Measurements from ENCODE around the gene DZIP1L.
"Not testable (repeated sequence)": the region's sequence is repeated elsewhere in the genome, so short reads cannot be mapped to it uniquely, and the experiment has no call there.

Gene DZIP1L, protein sequence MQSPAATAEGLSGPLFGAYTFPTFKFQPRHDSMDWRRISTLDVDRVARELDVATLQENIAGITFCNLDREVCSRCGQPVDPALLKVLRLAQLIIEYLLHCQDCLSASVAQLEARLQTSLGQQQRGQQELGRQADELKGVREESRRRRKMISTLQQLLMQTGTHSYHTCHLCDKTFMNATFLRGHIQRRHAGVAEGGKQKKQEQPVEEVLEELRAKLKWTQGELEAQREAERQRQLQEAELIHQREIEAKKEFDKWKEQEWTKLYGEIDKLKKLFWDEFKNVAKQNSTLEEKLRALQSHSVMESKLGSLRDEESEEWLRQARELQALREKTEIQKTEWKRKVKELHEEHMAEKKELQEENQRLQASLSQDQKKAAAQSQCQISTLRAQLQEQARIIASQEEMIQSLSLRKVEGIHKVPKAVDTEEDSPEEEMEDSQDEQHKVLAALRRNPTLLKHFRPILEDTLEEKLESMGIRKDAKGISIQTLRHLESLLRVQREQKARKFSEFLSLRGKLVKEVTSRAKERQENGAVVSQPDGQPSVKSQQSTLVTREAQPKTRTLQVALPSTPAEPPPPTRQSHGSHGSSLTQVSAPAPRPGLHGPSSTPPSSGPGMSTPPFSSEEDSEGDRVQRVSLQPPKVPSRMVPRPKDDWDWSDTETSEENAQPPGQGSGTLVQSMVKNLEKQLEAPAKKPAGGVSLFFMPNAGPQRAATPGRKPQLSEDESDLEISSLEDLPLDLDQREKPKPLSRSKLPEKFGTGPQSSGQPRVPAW

DNA sequence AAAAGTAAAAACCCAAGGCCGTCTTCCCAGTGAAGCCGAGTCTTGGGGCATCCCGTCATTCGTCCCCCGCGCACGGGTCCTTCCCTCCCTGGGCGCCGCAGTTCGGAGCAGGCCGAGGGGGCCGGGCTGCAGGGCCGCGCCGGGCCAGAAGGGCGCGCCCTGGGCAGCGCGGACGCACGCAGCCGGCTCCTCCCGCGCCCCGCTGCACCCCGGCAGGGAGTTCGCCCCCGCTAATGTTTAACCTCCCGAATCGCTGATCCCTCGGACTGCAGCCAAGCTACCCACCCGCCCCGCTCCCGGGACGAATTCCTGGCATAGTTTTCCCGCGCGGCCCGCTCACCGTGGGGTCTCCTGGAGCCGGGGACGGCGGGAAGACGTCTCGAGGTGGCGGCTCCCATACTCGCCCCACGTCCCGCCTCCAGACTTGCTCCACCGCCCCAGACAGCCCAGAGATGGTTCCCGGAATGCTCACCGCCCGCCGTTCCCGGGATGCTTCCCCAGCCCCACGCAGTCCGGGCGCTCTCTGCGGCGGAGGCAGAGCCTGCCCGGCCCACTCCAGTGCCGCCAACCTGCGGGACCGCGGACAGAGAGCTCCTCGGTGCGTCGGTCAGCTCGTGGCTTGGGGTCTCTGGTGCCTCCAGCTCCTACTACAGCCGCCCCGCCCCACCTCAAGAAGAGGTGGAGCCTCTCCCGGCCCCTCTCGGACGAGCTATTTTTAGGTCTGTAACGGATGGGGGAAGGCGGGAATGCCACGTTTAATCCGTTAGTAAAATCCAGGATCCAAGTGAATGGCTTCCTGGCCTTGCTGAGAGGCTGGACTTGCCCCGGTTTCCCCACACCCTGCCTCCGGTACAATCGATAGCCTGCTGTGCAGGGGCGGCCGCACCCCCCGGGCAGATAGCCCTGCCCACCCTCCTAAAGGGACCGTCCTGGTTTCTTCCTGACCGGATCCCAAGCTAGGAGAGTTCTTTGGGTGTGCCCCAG, at the start of gene DZIP1L:
Gene DZIP1L (minus strand): TSS at position 621 of the 984 bp plus-strand sequence. CDS start 11,637 bp downstream, outside the sequence.
- DNase-seq, result peak; percentile 23 to 57

DNA sequence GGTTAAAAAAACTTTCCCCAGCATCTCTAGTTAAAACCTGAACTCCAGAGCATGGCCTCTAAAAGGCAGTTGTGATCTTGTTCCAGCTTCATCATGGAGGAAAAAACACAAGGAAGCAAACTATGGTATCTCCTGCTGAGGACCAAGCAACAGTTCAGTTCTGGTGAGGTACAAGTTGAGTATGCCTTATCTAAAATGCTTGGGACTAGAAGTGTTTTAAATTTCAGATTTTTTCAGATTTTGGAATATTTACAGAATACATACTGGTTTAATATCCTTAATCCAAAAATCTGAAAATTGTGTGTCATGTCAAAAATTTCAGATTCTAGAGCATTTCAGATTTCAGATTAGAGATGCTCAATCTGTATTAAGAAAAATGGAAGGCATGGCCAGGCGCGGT, 49.7 kb upstream of the DZIP1L start:
- no peak for DNase-seq

DNA sequence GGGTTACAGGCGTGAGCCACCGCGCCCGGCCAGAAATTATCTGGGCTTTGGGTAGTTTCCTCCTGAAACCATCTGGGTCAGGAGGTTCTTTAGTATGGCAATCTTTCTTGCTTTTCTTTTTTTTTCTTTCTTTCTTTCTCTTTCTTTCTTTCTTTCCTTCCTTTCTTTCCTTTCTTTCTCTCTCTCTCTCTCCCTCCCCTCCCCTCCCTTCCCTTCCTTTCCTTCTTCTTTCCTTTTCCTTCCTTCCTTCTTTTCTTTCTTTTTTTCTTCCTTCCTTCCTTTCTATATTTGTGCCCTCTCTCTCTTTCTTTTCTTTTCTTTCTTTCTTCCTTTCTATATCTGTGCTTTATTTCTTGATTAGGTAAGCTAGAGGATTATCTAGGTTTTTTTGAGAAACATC, 42.3 kb upstream of the DZIP1L start:
- DNase-seq, result no peak

- DNase-seq, result no peak
Measured at GRCh38 chr3:138154534-138154933, 39.1 kb upstream of the DZIP1L start.

GRCh38 chr3:138148503-138148902, 33.1 kb upstream of the DZIP1L start:
- DNase-seq, result no peak

GRCh38 chr3:138142181-138142580, 26.8 kb upstream of the DZIP1L start:
- not testable (repeated sequence) for DNase-seq

- DNase-seq, result no peak
Measured at GRCh38 chr3:138140940-138141339, 25.5 kb upstream of the DZIP1L start.

- DNase-seq, result no peak
Measured at GRCh38 chr3:138139691-138140090, 24.3 kb upstream of the DZIP1L start.

DNA sequence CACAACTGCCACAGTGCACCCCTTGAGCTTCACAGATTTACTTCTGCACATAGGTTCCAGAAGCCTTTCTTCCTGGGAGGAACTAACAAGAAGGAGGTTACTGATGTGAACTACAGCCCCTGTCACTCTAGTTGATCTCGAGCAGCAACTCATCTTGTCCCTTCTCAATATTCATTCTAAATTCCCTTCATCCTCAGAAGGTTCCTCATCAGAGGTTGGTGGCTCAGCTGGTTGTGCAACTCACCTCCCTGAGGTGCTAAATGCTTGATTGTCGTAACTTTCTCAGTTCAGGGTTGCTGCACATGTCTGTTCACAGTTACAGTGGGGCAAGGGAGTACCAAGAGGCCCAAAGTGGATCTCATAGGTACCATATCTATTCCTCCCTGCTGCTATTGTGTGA, 22.5 kb upstream of the DZIP1L start:
- no peak for DNase-seq

- no peak for DNase-seq
Measured at GRCh38 chr3:138136201-138136600, 20.8 kb upstream of the DZIP1L start.

GRCh38 chr3:138135833-138136194, 20.4 kb upstream of the DZIP1L start:
- no peak for DNase-seq

GRCh38 chr3:138135146-138135832, 19.9 kb upstream of the DZIP1L start:
- no peak for DNase-seq

DNA sequence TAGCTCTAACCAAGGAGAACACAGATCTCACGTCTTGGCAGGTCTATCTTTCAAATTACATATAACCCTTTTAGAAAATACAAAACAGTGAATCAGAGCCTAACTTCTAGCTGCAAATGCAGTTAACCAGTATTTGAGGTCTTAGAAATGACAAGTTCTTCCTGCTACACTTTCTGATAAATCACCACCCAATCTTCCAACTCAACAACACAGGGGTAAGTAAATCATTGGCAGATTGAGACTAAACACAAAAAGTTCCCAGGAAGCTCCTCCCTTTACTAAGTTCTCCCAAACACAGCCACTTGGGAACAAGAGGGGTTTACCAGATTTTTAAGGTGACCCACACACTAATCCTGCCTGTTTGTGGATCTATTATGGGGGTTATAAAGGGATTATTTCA, 16.8 kb upstream of the DZIP1L start, which contains the start of gene A4GNT:
Gene A4GNT (minus strand): TSS at position 152 of the 400 bp plus-strand sequence. CDS start 1,134 bp downstream, outside the sequence.
- DNase-seq, result no peak

DNA sequence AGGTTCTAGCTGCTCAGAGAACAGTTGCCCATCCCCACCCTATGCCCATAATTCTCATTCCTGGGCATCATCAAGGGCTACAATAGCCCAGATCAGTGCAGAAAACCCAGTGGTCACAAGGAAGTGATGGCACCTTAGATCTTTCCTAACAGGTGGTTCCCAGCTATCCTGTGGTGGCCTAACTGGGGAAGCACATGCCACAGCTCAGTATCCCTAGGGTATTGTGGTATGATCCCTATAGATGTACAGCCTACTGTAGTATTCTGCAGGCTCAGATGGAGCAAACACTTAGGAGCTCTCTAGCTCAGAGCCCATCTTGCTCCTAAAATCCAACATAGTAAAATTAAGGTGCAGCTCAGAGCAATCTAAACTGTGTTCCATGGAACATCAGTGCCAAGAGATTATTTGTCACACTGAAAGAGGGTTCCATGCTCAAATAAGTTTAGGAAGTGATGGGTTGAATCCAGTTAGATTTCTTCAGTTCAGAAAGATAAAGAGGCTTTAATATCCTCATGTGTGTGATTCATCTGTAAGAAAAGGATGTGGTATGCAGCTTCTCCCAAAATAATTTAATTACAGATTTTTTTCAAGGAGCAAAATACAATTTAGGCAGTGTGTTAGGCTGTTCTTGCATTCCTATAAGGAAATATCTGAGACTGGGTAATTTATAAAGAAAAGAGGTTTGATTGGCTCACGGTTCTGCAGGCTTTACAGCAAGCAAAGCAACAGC, 12.4 kb upstream of the DZIP1L start:
- no peak for DNase-seq

- no peak for DNase-seq
Measured at GRCh38 chr3:138125548-138126221, 10.3 kb upstream of the DZIP1L start.

DNA sequence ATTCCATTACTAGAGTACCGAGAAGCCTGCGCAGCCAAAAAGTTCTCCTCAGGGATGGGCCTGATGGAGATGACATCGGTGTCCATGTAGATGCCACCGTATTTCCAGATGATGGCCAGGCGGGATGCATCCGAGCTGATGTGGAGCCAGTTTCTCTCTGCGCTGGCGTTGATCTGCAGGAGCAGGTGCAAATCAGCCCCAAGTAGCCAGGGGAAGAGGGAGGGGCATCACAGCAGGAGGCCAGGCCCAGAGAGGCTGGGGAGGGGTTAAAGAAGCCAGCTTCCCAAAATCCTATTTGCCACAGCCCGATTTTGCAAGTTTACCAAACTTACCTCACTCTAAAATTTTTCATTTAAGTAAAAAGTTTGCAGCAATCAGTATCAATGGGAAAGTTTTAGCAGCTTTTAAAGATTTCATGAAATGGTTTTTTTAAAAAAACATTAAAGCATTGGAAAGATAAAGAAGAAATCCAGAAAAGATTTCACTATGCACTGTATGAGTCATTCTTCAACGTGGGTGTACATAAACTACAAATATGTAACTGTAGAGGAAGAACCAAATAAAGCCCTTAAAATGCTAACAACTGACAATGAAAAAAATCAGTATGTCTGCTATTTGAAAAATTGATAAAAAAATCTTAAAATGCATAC, 9.4 kb upstream of the DZIP1L start:
- DNase-seq, result no peak

GRCh38 chr3:138124188-138124587, 8.8 kb upstream of the DZIP1L start:
- no peak for DNase-seq

GRCh38 chr3:138119423-138119766, 4.0 kb upstream of the DZIP1L start:
- DNase-seq, result no peak

DNA sequence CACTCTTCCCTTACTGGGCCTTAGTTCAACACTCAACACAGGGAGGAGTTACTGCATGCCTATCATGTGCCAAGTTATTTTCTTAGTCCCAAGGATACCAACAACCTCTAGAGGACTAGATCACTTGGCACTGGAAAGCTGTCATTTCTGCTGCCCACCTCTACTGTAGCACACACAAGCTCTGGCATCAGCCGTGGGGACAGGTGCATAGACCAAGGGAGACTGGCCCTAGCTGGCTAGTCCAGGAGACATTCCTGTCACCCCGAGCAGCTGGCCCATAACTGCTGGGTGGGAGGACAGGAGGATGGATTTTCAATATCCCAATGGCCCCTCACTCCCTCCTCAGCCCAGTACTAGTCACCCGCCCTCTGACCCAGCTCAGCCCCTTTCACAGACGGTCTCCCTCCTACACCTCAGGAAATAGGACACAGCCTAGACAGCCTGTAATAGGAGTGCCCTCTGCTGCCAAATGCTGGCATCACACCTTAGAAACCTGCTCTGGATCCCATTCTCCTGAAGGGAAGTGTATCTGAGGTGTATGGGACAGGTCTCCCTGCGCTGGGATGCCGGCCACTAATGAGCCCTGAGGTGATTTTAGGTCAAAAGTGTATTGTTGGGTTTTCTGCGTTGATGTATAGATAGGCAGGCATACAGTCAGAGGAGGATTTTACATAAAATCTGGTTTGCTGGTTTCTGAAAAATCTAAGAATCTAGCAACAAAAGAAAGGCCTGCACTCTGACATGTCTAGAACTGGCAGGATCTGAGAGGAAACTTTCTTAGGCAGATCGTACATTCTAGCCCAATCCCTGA, 3.4 kb upstream of the DZIP1L start:
- DNase-seq, result peak; percentile 63 to 76
